NCI-H146 treated with DMSO at 0.1 percent for 48 hours (cell line): ENCODE measurements around the gene MCU.

Experiments
- DNase-seq: peaks from one replicate; lab custom pipeline; 2025; ENCODE audit not compliant: unreplicated experiment; lab: John Stamatoyannopoulos, UW

Gene MCU

GRCh38 chr10:72928798-72929197 lies 236.9 kb downstream of the MCU start:
- no peak for DNase-seq

- no peak for DNase-seq
Observed at GRCh38 chr10:72930276-72930675, 238.3 kb downstream of the MCU start.

- no peak for DNase-seq
Observed at GRCh38 chr10:72932259-72933015, 240.5 kb downstream of the MCU start.

GRCh38 chr10:72935361-72935760 lies 243.4 kb downstream of the MCU start:
- no peak for DNase-seq
